Astrocyte of the cerebellum (primary cell): ENCODE data around the gene ZIC5.

Source experiments
- DNase-seq: peaks from one replicate; pipeline ENCODE4 v3.0.0-alpha.2; 2011; ENCODE audit warnings: low read depth
- H3K4me3 ChIP-seq: 2 replicates; pipeline ENCODE4 v1.5.1; 2011; ENCODE audit warnings: mild to moderate bottlenecking, low read depth, low read length, moderate library complexity
- in situ Hi-C: cut with HindIII; loops from 2 replicates; pipeline ENCODE4 v1.10.0; 2017; ENCODE audit warnings: low sequenced_read_pairs
- TF ChIP-seq, protein P1 (sequence below): IDR thresholded peaks from 2 replicates; pipeline ENCODE4 v1.5.1; 2012; ENCODE audit warnings: low read length, low read depth, moderate library complexity, mild to moderate bottlenecking; ENCODE audit errors: missing control alignments

The ZIC5 gene

GRCh38 chr13:99995589-99996380, 24.2 kb upstream of the ZIC5 start:
- TF ChIP-seq, protein P1, sequence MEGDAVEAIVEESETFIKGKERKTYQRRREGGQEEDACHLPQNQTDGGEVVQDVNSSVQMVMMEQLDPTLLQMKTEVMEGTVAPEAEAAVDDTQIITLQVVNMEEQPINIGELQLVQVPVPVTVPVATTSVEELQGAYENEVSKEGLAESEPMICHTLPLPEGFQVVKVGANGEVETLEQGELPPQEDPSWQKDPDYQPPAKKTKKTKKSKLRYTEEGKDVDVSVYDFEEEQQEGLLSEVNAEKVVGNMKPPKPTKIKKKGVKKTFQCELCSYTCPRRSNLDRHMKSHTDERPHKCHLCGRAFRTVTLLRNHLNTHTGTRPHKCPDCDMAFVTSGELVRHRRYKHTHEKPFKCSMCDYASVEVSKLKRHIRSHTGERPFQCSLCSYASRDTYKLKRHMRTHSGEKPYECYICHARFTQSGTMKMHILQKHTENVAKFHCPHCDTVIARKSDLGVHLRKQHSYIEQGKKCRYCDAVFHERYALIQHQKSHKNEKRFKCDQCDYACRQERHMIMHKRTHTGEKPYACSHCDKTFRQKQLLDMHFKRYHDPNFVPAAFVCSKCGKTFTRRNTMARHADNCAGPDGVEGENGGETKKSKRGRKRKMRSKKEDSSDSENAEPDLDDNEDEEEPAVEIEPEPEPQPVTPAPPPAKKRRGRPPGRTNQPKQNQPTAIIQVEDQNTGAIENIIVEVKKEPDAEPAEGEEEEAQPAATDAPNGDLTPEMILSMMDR, result no peak
- in situ Hi-C loops, result loop anchor here (25.0 kb wide), 1 partner anchor 242 kb away; no protein-coding TSS in a partner anchor
- peak overlapping the region; percentile 40 for H3K4me3 ChIP-seq
- DNase-seq, result no peak

DNA sequence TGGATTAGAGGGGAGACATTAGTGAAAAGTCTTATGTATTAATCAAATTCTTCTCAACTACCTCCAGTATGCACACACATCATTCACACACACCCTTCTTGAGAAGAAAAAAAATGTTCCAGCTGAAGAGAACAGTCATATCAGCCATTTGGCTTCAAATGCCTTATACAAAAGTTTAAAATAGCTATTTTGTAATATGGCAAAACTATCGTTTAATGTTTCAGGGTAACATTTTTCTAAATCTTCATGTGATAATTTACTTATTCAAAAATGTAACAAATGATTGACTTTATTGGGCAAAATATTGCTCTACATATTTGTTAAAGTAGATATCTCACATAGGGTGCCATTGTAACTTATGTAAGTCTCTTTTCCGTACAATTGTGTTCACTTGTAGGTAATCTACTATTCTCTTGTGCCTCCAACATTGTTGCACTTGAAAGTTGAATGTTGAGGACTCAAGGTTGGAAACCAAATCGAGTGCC, 23.6 kb upstream of the ZIC5 start:
- in situ Hi-C loops, result loop anchor here (25.0 kb wide), 1 partner anchor 242 kb away; no protein-coding TSS in a partner anchor
- TF ChIP-seq, protein P1, result no peak
- H3K4me3 ChIP-seq, result peak overlapping the region; percentile 40
- no peak for DNase-seq

DNA sequence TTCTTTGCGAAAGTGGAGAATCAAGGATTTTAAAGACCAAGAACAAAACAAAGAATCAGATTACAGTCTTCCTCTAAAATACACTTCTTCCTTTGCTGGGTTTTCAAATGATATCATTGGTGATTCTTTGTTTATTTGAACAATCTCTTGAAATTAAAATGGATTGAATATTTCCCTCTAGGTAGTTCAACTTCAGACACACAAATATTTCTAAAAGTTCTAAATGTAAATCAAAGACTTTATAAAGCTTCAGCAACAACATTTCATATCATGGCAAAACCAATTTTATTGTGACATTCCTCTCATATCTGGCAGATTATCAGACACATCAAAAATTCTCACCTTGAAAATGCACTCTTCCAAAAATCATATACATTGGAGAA, 23.1 kb upstream of the ZIC5 start:
- TF ChIP-seq, protein P1, result no peak
- no peak for DNase-seq
- in situ Hi-C loops, result loop anchor here (25.0 kb wide), 1 partner anchor 243 kb away; no protein-coding TSS in a partner anchor
- H3K4me3 ChIP-seq, result no peak overlapping the region

GRCh38 chr13:99993660-99994637, 22.4 kb upstream of the ZIC5 start:
- in situ Hi-C loops, result loop anchor here (25.0 kb wide), 1 partner anchor 243 kb away; no protein-coding TSS in a partner anchor
- TF ChIP-seq, protein P1, result no peak
- peak overlapping the region; percentile 2 for H3K4me3 ChIP-seq
- DNase-seq, result no peak

- TF ChIP-seq, protein P1, result no peak
- H3K4me3 ChIP-seq, result no peak overlapping the region
- peak; percentile 85 for DNase-seq
- in situ Hi-C loops, result loop anchor here (25.0 kb wide), 1 partner anchor 244 kb away; no protein-coding TSS in a partner anchor
Observed at GRCh38 chr13:99992949-99993351, 21.4 kb upstream of the ZIC5 start.
